ENCODE measurements around the gene G6PC3.
A peak's percentile ranks its signal among the peaks of the same experiment; 100 is the strongest.
"Not testable (repeated sequence)": the region's sequence is repeated elsewhere in the genome, so short reads cannot be mapped to it uniquely, and the experiment has no call there.

The G6PC3 gene

GRCh38 chr17:44092051-44092450 lies 21.5 kb downstream of the G6PC3 start:
- TF ChIP-seq CTCF (IDR thresholded peaks at IDR 0.05; ENCODE audit: low read depth, low read length): no peak
- DNase-seq (ENCODE audit: extremely low read depth, low read depth): no peak

GRCh38 chr17:44093231-44093900 lies 22.8 kb downstream of the G6PC3 start:
- TF ChIP-seq CTCF (IDR thresholded peaks at IDR 0.05; ENCODE audit: low read depth, low read length): no peak
- DNase-seq (ENCODE audit: extremely low read depth, low read depth): no peak

- TF ChIP-seq CTCF (IDR thresholded peaks at IDR 0.05; ENCODE audit: low read depth, low read length): no peak
- DNase-seq (ENCODE audit: extremely low read depth, low read depth): no peak
These were observed 24.3 kb downstream of the G6PC3 start for GRCh38 chr17:44094701-44095387.

GRCh38 chr17:44095388-44095646 lies 24.8 kb downstream of the G6PC3 start:
- TF ChIP-seq CTCF (IDR thresholded peaks at IDR 0.05; ENCODE audit: low read depth, low read length): no peak

GRCh38 chr17:44095647-44096496 lies 25.3 kb downstream of the G6PC3 start:
- peak; percentile 39 for TF ChIP-seq CTCF (IDR thresholded peaks at IDR 0.05; ENCODE audit: low read depth, low read length)
- DNase-seq (ENCODE audit: extremely low read depth, low read depth): peak; percentile 77

More at GRCh38 chr17:44095388-44095646, 24.8 kb downstream of the G6PC3 start:
- no peak for DNase-seq (ENCODE audit: extremely low read depth, low read depth)

- DNase-seq (ENCODE audit: extremely low read depth, low read depth): no peak
- no peak for TF ChIP-seq CTCF (IDR thresholded peaks at IDR 0.05; ENCODE audit: low read depth, low read length)
These were observed 26.8 kb downstream of the G6PC3 start for GRCh38 chr17:44097110-44097958.

GRCh38 chr17:44101858-44102257 lies 31.3 kb downstream of the G6PC3 start:
- not testable (repeated sequence) for DNase-seq (ENCODE audit: extremely low read depth, low read depth)
